ENCODE measurements around the gene TMEM233.
"Not testable (repeated sequence)": the region's sequence is repeated elsewhere in the genome, so short reads cannot be mapped to it uniquely, and the experiment has no call there.

TMEM233 gene

DNA sequence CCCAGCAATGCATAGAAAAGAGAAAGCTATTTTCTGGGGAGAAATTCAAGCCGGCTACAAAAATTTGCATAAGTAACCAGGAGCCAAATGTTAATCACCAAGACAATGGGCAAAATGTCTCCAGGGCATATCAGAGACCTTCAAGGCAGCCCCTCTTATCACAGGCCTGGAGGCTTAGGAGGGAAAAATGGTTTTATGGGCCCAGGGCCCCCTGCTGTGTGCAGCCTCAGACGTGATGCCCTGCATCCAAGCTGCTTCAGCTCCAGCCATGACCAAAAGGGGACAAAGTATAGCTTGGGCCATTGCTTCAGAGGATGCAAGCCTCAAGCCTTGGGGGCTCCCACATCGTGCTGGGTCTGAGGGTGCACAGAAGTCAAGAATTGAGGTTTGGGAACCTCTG is 15.8 kb downstream of the TMEM233 start:
- H4K20me1 ChIP-seq (ENCODE audit: insufficient read depth), result no peaks in the 10 kb centered on the region
- no peak overlapping the region for H3K9ac ChIP-seq
- H2AFZ ChIP-seq (ENCODE audit: low read depth), result no peak overlapping the region
- H3K27me3 ChIP-seq (ENCODE audit: insufficient read depth, low read depth), result no peaks in the 10 kb centered on the region
- H3K4me2 ChIP-seq, result no peak overlapping the region
- no peaks in the 10 kb centered on the region for H3K79me2 ChIP-seq (ENCODE audit: insufficient read depth, low read depth)
- no peak overlapping the region for H3K27ac ChIP-seq
- TF ChIP-seq, protein P1, sequence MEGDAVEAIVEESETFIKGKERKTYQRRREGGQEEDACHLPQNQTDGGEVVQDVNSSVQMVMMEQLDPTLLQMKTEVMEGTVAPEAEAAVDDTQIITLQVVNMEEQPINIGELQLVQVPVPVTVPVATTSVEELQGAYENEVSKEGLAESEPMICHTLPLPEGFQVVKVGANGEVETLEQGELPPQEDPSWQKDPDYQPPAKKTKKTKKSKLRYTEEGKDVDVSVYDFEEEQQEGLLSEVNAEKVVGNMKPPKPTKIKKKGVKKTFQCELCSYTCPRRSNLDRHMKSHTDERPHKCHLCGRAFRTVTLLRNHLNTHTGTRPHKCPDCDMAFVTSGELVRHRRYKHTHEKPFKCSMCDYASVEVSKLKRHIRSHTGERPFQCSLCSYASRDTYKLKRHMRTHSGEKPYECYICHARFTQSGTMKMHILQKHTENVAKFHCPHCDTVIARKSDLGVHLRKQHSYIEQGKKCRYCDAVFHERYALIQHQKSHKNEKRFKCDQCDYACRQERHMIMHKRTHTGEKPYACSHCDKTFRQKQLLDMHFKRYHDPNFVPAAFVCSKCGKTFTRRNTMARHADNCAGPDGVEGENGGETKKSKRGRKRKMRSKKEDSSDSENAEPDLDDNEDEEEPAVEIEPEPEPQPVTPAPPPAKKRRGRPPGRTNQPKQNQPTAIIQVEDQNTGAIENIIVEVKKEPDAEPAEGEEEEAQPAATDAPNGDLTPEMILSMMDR (conservative IDR thresholded peaks at IDR 0.05; ENCODE audit: low read depth, low read length), result no peak
- no peaks in the 10 kb centered on the region for H3K36me3 ChIP-seq (ENCODE audit: insufficient read depth)
- H3K4me1 ChIP-seq (ENCODE audit: low read depth, poor library complexity, severe bottlenecking), result no peaks in the 10 kb centered on the region
- no peak overlapping the region for H3K4me3 ChIP-seq (IDR thresholded peaks at IDR 0.05; ENCODE audit: insufficient read depth, low read depth, low read length)

- H3K79me2 ChIP-seq (ENCODE audit: insufficient read depth, low read depth), result no peaks in the 10 kb centered on the region
- H3K4me2 ChIP-seq, result no peak overlapping the region
- no peak overlapping the region for H3K9ac ChIP-seq
- no peaks in the 10 kb centered on the region for H3K4me1 ChIP-seq (ENCODE audit: low read depth, poor library complexity, severe bottlenecking)
- H3K36me3 ChIP-seq (ENCODE audit: insufficient read depth), result no peaks in the 10 kb centered on the region
- H3K4me3 ChIP-seq (IDR thresholded peaks at IDR 0.05; ENCODE audit: insufficient read depth, low read depth, low read length), result no peak overlapping the region
- no peaks in the 10 kb centered on the region for H3K27me3 ChIP-seq (ENCODE audit: insufficient read depth, low read depth)
- H4K20me1 ChIP-seq (ENCODE audit: insufficient read depth), result no peaks in the 10 kb centered on the region
- H2AFZ ChIP-seq (ENCODE audit: low read depth), result no peak overlapping the region
- TF ChIP-seq, protein P1 (conservative IDR thresholded peaks at IDR 0.05; ENCODE audit: low read depth, low read length), result no peak
- no peak overlapping the region for H3K27ac ChIP-seq
These were observed 19.9 kb downstream of the TMEM233 start for GRCh38 chr12:119613319-119613936.

- H3K27ac ChIP-seq, result no peak overlapping the region
- H3K4me1 ChIP-seq (ENCODE audit: low read depth, poor library complexity, severe bottlenecking), result no peaks in the 10 kb centered on the region
- no peaks in the 10 kb centered on the region for H4K20me1 ChIP-seq (ENCODE audit: insufficient read depth)
- no peak overlapping the region for H3K4me3 ChIP-seq (IDR thresholded peaks at IDR 0.05; ENCODE audit: insufficient read depth, low read depth, low read length)
- H3K4me2 ChIP-seq, result no peak overlapping the region
- no peak overlapping the region for H3K9ac ChIP-seq
- TF ChIP-seq, protein P1 (conservative IDR thresholded peaks at IDR 0.05; ENCODE audit: low read depth, low read length), result no peak
- H3K79me2 ChIP-seq (ENCODE audit: insufficient read depth, low read depth), result no peaks in the 10 kb centered on the region
- H3K27me3 ChIP-seq (ENCODE audit: insufficient read depth, low read depth), result no peaks in the 10 kb centered on the region
- H2AFZ ChIP-seq (ENCODE audit: low read depth), result no peak overlapping the region
- H3K36me3 ChIP-seq (ENCODE audit: insufficient read depth), result no peaks in the 10 kb centered on the region
These were observed 21.1 kb downstream of the TMEM233 start for GRCh38 chr12:119614705-119615104.

GRCh38 chr12:119615518-119616475 is 22.2 kb downstream of the TMEM233 start:
- Histone ChIP-seq H3K9ac (no peak overlapping the region), H3K4me3 (IDR thresholded peaks at IDR 0.05; ENCODE audit: insufficient read depth, low read depth, low read length) (no peak overlapping the region), H3K36me3 (ENCODE audit: insufficient read depth) (no peaks in the 10 kb centered on the region), H3K27ac (no peak overlapping the region), H3K79me2 (ENCODE audit: insufficient read depth, low read depth) (no peaks in the 10 kb centered on the region), H3K4me2 (no peak overlapping the region), H4K20me1 (ENCODE audit: insufficient read depth) (no peaks in the 10 kb centered on the region), H3K27me3 (ENCODE audit: insufficient read depth, low read depth) (no peaks in the 10 kb centered on the region), H2AFZ (ENCODE audit: low read depth) (no peak overlapping the region), H3K4me1 (ENCODE audit: low read depth, poor library complexity, severe bottlenecking) (no peaks in the 10 kb centered on the region)
- TF ChIP-seq, protein P1 (conservative IDR thresholded peaks at IDR 0.05; ENCODE audit: low read depth, low read length), result no peak

DNA sequence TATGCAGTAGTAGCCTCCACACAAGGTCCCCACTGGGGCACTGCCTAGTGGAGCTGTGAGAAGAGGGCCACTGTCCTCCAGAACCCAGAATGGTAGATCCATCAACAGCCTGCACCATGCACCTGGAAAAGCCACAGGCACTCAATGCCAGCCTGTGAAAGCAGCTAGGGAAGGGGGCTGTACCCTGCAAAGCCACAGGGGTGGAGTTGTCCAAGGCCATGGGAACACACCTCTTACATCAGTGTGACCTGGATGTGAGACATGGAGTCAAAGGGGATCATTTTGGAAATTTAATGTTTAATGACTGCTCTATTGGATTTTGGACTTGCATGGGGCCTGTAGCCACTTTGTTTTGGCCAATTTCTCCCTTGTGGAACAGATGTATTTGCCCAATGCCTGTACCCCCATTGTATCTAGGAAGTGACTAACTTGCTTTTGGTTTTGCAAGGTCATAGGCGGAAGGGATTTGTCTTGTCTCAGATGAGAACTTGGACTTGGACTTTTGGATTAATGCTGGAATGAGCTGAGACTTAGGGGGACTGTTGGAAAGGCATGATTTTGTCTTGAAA is 24.8 kb downstream of the TMEM233 start:
- not testable (repeated sequence) for H3K79me2 ChIP-seq (ENCODE audit: insufficient read depth, low read depth); H3K4me3 ChIP-seq (IDR thresholded peaks at IDR 0.05; ENCODE audit: insufficient read depth, low read depth, low read length); H3K4me2 ChIP-seq; H2AFZ ChIP-seq (ENCODE audit: low read depth); H3K4me1 ChIP-seq (ENCODE audit: low read depth, poor library complexity, severe bottlenecking); H3K36me3 ChIP-seq (ENCODE audit: insufficient read depth); H3K27ac ChIP-seq; H3K27me3 ChIP-seq (ENCODE audit: insufficient read depth, low read depth); H4K20me1 ChIP-seq (ENCODE audit: insufficient read depth); H3K9ac ChIP-seq

All from KMS-11 (cell line).